A549 (cell line): ENCODE data around the gene CFAP157.

Source experiments
- POLR2A ChIP-seq: IDR thresholded peaks from 2 replicates; pipeline ENCODE4 v1.6.1; 2012; ENCODE audit warnings: mild to moderate bottlenecking, low read length
- TF ChIP-seq, protein P1 (sequence below): fragments of >200 bp; sonication (Bioruptor Twin); formaldehyde crosslinking; IDR thresholded peaks from 3 replicates; pipeline ENCODE4 v1.5.1; 2016

DNA sequence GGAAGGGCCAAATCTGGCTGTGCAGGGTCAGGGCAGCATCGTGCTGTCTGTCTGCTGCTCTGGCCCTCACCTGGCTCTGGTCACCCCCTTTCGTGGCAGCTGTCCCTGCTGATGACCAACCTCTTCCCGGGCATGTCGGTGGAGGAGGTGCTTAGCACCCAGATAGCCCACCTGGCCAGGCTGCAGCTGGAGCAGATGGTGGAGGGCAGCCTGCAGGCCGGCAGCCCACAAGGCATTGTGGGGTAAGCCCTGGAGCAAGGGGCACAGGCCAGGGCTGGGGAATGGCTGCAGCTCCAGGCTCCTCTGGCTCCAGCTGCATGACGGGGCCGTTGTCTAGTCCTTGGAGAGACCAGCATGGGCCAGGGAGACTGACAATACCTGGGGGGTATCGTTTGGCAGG is 20.1 kb downstream of the CFAP157 start:
- TF ChIP-seq, protein P1, sequence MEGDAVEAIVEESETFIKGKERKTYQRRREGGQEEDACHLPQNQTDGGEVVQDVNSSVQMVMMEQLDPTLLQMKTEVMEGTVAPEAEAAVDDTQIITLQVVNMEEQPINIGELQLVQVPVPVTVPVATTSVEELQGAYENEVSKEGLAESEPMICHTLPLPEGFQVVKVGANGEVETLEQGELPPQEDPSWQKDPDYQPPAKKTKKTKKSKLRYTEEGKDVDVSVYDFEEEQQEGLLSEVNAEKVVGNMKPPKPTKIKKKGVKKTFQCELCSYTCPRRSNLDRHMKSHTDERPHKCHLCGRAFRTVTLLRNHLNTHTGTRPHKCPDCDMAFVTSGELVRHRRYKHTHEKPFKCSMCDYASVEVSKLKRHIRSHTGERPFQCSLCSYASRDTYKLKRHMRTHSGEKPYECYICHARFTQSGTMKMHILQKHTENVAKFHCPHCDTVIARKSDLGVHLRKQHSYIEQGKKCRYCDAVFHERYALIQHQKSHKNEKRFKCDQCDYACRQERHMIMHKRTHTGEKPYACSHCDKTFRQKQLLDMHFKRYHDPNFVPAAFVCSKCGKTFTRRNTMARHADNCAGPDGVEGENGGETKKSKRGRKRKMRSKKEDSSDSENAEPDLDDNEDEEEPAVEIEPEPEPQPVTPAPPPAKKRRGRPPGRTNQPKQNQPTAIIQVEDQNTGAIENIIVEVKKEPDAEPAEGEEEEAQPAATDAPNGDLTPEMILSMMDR: no peak
- TF ChIP-seq POLR2A: no peak
